ENCODE data around the gene RPS16. TPM values are rescaled to one million over a fixed set of nuclear protein-coding genes. Genes with fewer than 3 reads are reported as not detected.

Gene RPS16
- polyA plus RNA-seq, 1 donor, result 2,118 TPM

DNA sequence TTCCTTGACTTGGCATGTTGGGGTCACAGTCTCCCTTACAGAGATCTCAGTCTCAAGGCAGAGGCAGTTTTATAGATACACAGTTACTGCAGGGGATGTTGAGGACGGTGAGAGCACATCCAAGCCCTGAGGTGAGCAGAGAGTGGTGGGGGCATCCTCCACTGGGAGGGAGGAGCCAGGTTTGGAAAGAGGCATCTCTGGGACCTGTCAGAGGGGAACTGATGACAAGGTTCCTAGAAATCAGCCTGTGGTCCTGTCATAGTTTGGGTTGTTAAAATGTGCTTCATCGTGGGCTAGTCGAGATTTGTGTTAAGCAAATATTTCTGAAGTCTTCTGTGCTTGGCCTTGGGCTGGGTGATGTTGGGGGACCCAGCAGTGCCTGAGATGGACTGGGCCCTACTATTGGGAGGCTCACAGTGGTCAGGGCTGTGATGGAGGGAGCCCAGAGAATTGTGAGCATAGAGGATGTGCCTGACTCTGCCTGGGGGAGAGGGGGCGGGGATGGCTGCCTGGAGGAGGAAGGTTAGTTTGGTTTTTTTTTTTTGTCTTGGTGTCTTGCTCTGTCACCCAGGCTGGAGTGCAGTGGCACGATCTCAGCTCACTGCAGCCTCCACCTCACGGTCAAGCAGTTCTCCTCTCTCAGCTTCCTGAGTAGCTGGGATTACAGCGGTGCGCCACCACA, 13.5 kb upstream of the RPS16 start:
- no peak for DNase-seq

- no peak for DNase-seq
These were observed 12.5 kb upstream of the RPS16 start for GRCh38 chr19:39448271-39448670.

GRCh38 chr19:39446365-39447084, 10.8 kb upstream of the RPS16 start:
- no peak for DNase-seq

GRCh38 chr19:39445196-39446111, 9.7 kb upstream of the RPS16 start, which contains the start of gene SUPT5H:
TSS of gene SUPT5H (plus strand) at chr19:39445582. CDS start at chr19:39445891, 309 bp downstream.
- peak; percentile 98 for DNase-seq

DNA sequence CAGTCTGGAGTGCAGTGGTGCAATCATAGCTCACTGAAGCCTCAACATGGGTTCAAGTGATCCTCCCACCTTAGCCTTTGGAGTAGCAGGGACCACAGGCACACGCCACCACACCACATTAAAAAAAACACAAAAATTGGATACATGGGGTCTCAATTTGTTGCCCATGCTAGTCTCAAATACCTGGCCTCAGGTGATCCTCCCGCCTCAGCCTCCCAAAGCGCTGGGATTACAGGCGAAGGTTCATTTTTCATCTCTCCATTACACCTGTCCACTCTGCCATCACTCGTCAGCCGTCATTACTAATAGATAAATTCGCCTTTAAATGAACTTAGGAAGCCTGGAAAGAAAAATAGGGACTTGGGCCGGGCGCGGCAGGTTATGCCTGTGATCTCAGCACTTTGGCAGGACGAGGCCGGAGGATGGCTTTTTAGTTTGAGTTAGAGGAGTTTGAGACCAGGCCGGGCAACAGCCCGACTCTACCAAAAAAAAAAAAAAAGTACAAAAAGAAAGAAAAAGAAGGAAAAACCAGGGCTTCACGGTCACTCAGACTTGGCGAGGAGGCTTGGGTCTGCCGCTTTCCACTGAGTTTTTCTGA, 8.9 kb upstream of the RPS16 start:
- no peak for DNase-seq

DNA sequence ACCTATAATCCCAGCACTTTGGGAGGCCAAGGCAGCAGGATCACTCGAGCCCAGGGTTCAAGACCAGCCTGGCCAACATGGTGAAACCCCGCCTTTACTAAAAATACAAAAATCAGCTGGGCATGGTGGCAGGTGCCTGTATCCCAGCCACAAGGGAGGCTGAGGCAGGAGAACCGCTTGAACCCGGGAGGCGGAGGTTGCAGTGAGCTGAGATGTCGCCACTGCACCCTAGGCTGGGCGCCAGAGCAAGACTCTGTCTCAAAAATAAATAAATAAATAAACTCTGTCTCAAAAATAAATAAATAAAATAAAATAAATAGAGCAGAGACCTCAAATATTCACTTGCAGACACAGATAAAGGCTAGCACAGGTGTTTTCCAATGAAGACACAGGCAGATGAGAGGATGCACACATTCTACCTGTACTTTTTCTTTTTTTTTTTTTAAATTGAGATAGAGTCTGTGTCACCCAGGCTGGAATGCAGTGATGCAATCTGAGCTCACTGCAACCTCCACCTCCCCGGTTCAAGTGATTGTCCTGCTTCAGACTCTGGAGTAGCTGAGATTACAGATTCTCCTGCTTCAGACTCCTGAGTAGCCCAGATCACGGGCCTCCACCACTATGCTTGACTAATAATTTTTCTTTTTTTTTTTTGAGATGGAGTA, 2.7 kb upstream of the RPS16 start:
- DNase-seq, result no peak

DNA sequence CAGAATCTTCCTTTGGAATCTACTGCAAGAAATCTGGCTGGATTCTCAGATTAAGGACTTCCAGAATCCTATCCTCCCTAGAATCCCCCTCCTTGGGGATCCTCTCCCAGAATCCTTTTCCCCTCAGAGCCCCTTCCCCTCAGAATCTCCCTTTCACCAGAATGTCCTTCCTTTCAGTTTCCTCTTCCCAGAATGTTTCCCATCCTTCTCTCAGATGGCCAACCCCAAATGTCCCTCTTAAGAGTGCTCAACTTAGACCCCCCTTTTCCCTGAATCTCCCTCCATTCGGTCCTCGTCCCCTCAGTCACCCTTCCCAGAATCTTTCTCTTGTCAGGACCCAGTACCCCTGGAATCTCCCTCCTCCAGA, 584 bp upstream of the RPS16 start:
- no peak for DNase-seq

DNA sequence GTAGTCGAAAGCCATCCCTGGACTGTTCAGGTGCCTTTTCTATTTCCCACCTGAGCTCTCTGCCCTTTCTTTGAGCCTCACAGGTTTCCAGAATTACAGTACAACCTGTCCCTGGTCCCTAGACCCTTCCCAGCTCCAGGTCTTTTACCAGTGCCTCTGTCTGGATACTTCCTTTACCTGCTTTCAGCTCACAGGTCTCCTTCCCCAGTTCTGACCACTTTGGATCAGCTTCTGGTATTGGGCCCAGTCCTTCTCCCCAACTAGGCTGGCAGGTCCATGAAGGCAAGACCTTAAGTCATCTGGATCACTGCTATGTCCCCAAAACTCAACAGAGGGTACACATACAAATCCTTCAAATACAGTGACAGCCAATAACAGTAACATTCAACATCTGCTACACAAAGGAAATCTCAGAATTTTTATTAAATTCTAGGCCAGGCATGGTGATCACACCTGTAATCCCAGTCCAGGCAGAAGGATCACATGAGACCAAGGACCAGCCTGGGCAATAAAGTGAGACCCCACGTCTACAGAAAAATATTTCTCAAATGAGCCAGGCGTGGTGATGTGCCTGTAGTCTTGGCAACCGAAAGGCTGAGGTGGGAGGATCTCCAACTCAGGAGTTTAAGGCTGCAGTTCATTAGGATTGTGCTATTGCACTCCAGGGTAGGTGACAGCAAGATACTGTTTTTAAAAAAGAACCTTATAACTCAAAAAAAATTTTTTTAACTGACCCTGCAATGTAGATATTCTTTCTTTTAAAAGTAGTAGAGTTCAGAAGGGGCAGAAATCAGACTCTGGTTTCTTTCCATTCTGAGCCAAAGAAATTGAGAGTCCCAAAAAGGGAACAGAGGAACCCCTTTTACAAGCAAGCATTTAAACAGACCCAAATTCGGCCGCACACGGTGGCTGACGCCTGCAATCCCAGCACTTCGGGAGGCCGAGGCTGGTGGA, 1.3 kb downstream of the RPS16 start:
- no peak for DNase-seq

GRCh38 chr19:39433480-39434079, 2.2 kb downstream of the RPS16 start:
- DNase-seq, result no peak

DNA sequence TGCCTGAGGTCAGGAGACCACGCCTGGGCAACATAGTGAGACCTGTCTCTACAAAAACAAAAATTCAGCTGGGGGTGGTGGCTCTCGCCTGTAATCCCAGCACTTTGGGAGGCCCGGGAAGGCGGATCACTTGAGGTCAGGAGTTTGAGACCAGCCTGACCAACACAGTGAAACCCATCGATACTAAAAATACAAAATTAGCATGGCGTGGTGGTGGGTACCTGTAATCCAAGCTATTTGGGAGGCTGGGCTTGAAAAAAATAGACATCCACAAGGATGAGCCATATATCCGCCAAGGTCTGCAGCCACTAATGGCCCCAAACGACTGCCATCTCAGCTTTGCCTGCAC, 3.1 kb downstream of the RPS16 start:
- DNase-seq, result no peak

DNA sequence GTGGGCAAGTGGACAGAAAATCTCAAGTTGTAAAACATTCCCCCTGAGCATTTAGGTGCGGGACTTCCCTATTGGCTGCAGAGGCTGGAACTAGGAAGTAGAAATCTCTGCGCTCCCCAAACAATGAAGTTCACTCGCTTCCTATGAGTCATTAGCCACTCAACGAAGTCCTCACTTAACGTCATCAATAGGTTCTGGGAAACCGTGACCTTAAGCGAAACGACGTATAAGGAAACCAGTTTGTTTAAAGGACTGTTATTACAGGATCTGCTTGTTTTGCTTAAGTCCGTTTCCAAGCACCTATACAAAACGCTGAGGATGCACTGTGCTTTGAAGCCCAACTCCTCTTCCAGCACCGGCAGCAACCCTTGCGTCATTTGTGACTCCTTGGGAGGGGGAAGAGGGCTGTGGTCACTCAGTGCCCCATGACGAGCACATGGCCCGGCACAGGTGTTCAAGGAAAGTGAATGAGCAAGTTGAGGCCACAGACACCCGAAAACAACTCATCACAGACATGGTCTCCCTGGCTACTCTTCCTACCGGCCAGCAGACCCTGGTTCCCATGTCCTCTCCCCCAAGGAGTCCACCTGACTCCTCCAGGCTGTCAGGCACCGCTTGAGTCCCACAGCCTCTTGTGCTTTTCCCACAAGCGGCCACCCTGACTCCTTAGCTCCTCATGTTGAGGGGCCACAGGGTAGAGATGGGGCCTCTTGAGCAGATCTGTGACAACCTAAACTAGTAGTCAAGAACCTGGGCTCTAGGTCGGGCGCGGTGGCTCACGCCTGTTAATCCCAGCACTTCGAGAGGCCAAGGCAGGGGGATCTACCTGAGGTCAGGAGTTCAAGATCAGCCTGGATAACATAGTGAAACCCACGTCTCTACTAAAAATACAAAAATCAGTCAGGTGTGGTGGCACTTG, 4.8 kb downstream of the RPS16 start:
- DNase-seq, result no peak

DNA sequence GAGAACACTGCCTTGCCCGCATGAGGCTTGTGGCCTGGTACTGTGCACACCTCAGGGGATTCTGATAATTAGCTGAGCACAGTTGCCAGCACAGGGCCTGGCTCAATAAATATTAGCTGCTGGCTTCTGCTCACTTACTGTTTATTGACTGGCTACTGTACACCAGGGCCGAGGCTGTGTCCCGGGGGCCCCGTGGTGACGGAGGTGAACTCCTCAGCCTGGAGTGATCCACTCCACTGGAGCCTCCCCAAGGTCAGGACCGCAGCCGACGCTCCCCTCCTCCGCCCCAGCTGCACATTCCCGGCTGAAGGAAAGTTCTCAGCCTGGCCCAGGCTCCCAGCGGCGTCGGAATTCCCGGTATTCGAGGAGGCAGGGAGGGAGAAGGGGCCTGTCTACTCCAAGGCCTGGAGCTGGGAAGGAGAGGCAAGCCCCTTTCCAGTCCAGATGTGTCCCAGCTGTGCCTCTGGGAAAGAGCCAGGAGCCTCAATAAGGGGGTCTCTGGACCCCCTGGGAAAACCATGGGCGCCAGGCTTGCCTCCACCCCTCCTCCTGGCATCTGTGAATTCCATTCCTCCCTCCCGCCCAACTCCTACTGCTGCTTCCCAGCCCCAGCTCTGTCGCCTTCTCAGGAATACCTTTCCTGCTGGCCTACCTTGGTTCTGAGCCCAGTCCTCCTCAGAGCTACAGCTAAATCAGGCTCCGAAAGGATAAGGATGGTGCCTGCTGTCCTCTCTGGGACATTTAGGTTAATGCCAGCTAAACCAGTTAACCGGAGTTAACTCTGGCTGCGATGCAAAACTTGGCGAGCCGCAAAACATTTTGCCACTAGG, 7.3 kb downstream of the RPS16 start:
- DNase-seq, result peak; percentile 74

DNA sequence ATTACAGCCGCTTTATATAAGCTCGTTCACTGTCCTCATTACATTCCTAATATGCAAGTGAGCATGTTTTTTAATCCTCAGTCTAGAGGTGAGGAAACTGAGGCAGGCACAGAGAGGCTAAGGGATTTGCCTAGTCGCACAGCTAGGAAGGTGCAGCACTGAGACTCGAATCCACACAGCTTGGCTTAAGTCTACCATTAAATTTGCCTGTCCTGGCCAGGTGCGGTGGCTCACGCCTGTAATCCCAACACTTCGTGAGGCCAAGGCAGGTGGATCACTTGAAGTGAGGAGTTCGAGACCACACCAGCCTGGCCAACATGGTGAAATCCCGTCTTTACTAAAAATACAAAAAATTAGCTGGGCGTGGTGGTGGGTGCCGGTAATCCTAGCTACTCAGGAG, 8.0 kb downstream of the RPS16 start:
- no peak for DNase-seq

GRCh38 chr19:39426170-39426569, 9.6 kb downstream of the RPS16 start:
- no peak for DNase-seq

- DNase-seq, result no peak
These were observed 10.0 kb downstream of the RPS16 start for GRCh38 chr19:39425744-39426143.

- DNase-seq, result no peak
These were observed 10.8 kb downstream of the RPS16 start for GRCh38 chr19:39424934-39425333.

GRCh38 chr19:39423258-39424086, 12.3 kb downstream of the RPS16 start:
- no peak for DNase-seq

DNA sequence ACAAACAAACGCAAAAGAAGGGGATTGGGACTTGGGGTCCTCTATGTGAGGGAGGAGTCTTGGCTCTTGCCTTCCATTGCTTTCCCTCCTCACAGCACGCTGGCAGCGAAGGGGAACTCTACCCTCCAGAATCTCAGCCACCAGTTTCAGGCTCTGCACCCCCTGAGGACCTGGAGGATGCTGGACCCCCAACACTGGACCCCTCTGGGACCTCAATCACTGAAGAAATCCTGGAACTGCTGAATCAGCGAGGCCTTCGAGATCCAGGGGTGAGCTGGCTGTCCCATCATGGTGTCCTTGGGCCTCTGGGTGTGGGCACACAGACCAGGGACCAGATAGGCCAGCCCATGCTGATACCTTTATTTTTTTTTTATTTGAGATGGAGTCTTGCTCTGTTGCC, 13.7 kb downstream of the RPS16 start:
- DNase-seq, result no peak

Data from hindlimb muscle (tissue), 1 donor.